GM19043 (cell line): ENCODE data around the gene DBF4B.
"Not testable (repeated sequence)": the region's sequence is repeated elsewhere in the genome, so short reads cannot be mapped to it uniquely, and the experiment has no call there.

Source experiments
- ATAC-seq: cut with Tn5 transposase; IDR thresholded peaks from one replicate; pipeline ENCODE4 v1.9.1; 2021; ENCODE audit warnings: low read depth; ENCODE audit not compliant: unreplicated experiment

Gene DBF4B

GRCh38 chr17:44726121-44726520 lies 17.7 kb downstream of the DBF4B start:
- ATAC-seq = not testable (repeated sequence)

GRCh38 chr17:44733753-44734152 lies 25.3 kb downstream of the DBF4B start:
- ATAC-seq = no peak

- no peak for ATAC-seq
These were observed 25.8 kb downstream of the DBF4B start for GRCh38 chr17:44734272-44734671.

GRCh38 chr17:44736551-44737240 lies 28.2 kb downstream of the DBF4B start:
- ATAC-seq = no peak

GRCh38 chr17:44738214-44738906 lies 29.9 kb downstream of the DBF4B start:
- ATAC-seq = no peak

GRCh38 chr17:44741316-44741715 lies 32.9 kb downstream of the DBF4B start:
- no peak for ATAC-seq

- ATAC-seq = no peak
These were observed 36.8 kb downstream of the DBF4B start for GRCh38 chr17:44745301-44745700.

- not testable (repeated sequence) for ATAC-seq
These were observed 37.3 kb downstream of the DBF4B start for GRCh38 chr17:44745738-44746137.

- ATAC-seq = no peak
These were observed 39.1 kb downstream of the DBF4B start for GRCh38 chr17:44747566-44747965.

- ATAC-seq = no peak
These were observed 40.9 kb downstream of the DBF4B start for GRCh38 chr17:44749076-44749979.

- no peak for ATAC-seq
These were observed 41.5 kb downstream of the DBF4B start for GRCh38 chr17:44749980-44750318.

GRCh38 chr17:44751331-44751730 lies 42.9 kb downstream of the DBF4B start:
- no peak for ATAC-seq

- ATAC-seq = no peak
These were observed 43.3 kb downstream of the DBF4B start for GRCh38 chr17:44751806-44752205.

GRCh38 chr17:44752953-44753861 lies 44.7 kb downstream of the DBF4B start:
- ATAC-seq = no peak

- no peak for ATAC-seq
These were observed 45.8 kb downstream of the DBF4B start for GRCh38 chr17:44754276-44754675.

GRCh38 chr17:44755180-44755579 lies 46.7 kb downstream of the DBF4B start:
- not testable (repeated sequence) for ATAC-seq

- no peak for ATAC-seq
These were observed 48.8 kb downstream of the DBF4B start for GRCh38 chr17:44757045-44757917.

- no peak for ATAC-seq
These were observed 49.5 kb downstream of the DBF4B start for GRCh38 chr17:44757918-44758413.

- no peak for ATAC-seq
These were observed 50.1 kb downstream of the DBF4B start, which contains the start of gene ADAM11 for GRCh38 chr17:44758414-44759085. TSS of gene ADAM11 (plus strand) at chr17:44758988. CDS start at chr17:44759200, 212 bp downstream.
